ENCODE results near the gene SENP2.
A peak's percentile ranks its signal among the peaks of the same experiment; 100 is the strongest.
"Not testable (repeated sequence)": the region's sequence is repeated elsewhere in the genome, so short reads cannot be mapped to it uniquely, and the experiment has no call there.

SENP2 gene

GRCh38 chr3:185585859-185586685 lies at the start of gene SENP2:
Gene SENP2 (plus strand): TSS chr3:185586295. CDS start chr3:185586414, 119 bp downstream.
- peak; percentile 99 for DNase-seq

GRCh38 chr3:185537369-185537970 lies 48.6 kb upstream of the SENP2 start:
- DNase-seq: peak; percentile 95

- no peak for DNase-seq
Observed at GRCh38 chr3:185539934-185540333, 46.2 kb upstream of the SENP2 start.

GRCh38 chr3:185540695-185541094 lies 45.4 kb upstream of the SENP2 start:
- DNase-seq: no peak

GRCh38 chr3:185549122-185549521 lies 37.0 kb upstream of the SENP2 start:
- DNase-seq: no peak

- no peak for DNase-seq
Observed at GRCh38 chr3:185549651-185550111, 36.4 kb upstream of the SENP2 start.

- peak; percentile 34 for DNase-seq
Observed at GRCh38 chr3:185552358-185552877, 33.7 kb upstream of the SENP2 start, which contains the start of gene LIPH. Gene LIPH (minus strand): TSS chr3:185552588. CDS start chr3:185552471, 117 bp downstream.

GRCh38 chr3:185555101-185555501 lies 31.0 kb upstream of the SENP2 start:
- DNase-seq: no peak

- DNase-seq: no peak
Observed at GRCh38 chr3:185555860-185556347, 30.2 kb upstream of the SENP2 start.

- DNase-seq: not testable (repeated sequence)
Observed at GRCh38 chr3:185556640-185557039, 29.5 kb upstream of the SENP2 start.

- DNase-seq: no peak
Observed at GRCh38 chr3:185558395-185558794, 27.7 kb upstream of the SENP2 start.

- DNase-seq: no peak
Observed at GRCh38 chr3:185559706-185560090, 26.4 kb upstream of the SENP2 start.

- DNase-seq: no peak
Observed at GRCh38 chr3:185560676-185561075, 25.4 kb upstream of the SENP2 start.

- DNase-seq: peak; percentile 27
Observed at GRCh38 chr3:185561374-185561943, 24.6 kb upstream of the SENP2 start.

GRCh38 chr3:185561958-185562357 lies 24.1 kb upstream of the SENP2 start:
- no peak for DNase-seq

GRCh38 chr3:185572183-185572582 lies 13.9 kb upstream of the SENP2 start:
- no peak for DNase-seq

GRCh38 chr3:185575108-185575869 lies 10.8 kb upstream of the SENP2 start:
- peak; percentile 43 for DNase-seq

GRCh38 chr3:185582236-185582635 lies 3.9 kb upstream of the SENP2 start:
- DNase-seq: no peak

GRCh38 chr3:185582871-185583270 lies 3.2 kb upstream of the SENP2 start:
- DNase-seq: no peak

- no peak for DNase-seq
Observed at GRCh38 chr3:185583925-185584324, 2.2 kb upstream of the SENP2 start.

GRCh38 chr3:185584686-185585085 lies 1.4 kb upstream of the SENP2 start:
- DNase-seq: no peak

- DNase-seq: no peak
Observed at GRCh38 chr3:185585518-185585858, 607 bp upstream of the SENP2 start.

- DNase-seq: no peak
Observed at GRCh38 chr3:185586686-185587039, 568 bp downstream of the SENP2 start.

Measured in inflammatory macrophage treated with lipopolysaccharide for 4 hours (primary cell).